Choroid plexus epithelial cell (primary cell): ENCODE results near the gene STAU1.
"Not testable (repeated sequence)": the region's sequence is repeated elsewhere in the genome, so short reads cannot be mapped to it uniquely, and the experiment has no call there.

Experiments
- DNase-seq: peaks from one replicate; pipeline ENCODE4 v3.0.0-alpha.2; 2010; ENCODE audit warnings: low read depth
- H3K4me3 ChIP-seq: 2 replicates; pipeline ENCODE4 v1.5.1; 2011; ENCODE audit warnings: low read depth, mild to moderate bottlenecking, control low read depth, low read length, moderate library complexity
- TF ChIP-seq, protein P1 (sequence below): conservative IDR thresholded peaks from 2 replicates; pipeline ENCODE4 v1.5.1; 2011; ENCODE audit warnings: low read depth, mild to moderate bottlenecking, control low read depth, inconsistent platforms, low read length, moderate library complexity

The STAU1 gene

DNA sequence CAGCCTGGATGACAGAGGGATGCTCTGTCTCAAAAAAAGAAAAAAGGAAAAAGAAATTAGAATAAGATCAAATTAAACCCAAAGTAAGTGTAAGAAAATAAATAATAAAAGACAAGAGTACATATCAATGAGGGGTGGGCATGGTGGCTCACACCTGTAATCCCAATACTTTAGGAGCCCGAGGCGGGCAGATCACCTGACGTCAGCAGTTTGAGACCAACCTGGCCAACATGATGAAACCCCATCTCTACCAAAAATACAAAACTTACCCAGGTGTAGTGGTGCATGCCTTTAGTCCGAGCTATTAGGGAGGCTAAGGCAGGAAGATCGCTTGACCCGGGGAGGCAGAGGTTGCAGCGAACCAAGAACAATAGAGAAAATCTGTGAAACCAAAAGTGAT is 14.9 kb upstream of the STAU1 start:
- no peak overlapping the region for H3K4me3 ChIP-seq
- TF ChIP-seq, protein P1, sequence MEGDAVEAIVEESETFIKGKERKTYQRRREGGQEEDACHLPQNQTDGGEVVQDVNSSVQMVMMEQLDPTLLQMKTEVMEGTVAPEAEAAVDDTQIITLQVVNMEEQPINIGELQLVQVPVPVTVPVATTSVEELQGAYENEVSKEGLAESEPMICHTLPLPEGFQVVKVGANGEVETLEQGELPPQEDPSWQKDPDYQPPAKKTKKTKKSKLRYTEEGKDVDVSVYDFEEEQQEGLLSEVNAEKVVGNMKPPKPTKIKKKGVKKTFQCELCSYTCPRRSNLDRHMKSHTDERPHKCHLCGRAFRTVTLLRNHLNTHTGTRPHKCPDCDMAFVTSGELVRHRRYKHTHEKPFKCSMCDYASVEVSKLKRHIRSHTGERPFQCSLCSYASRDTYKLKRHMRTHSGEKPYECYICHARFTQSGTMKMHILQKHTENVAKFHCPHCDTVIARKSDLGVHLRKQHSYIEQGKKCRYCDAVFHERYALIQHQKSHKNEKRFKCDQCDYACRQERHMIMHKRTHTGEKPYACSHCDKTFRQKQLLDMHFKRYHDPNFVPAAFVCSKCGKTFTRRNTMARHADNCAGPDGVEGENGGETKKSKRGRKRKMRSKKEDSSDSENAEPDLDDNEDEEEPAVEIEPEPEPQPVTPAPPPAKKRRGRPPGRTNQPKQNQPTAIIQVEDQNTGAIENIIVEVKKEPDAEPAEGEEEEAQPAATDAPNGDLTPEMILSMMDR: no peak
- no peak for DNase-seq

DNA sequence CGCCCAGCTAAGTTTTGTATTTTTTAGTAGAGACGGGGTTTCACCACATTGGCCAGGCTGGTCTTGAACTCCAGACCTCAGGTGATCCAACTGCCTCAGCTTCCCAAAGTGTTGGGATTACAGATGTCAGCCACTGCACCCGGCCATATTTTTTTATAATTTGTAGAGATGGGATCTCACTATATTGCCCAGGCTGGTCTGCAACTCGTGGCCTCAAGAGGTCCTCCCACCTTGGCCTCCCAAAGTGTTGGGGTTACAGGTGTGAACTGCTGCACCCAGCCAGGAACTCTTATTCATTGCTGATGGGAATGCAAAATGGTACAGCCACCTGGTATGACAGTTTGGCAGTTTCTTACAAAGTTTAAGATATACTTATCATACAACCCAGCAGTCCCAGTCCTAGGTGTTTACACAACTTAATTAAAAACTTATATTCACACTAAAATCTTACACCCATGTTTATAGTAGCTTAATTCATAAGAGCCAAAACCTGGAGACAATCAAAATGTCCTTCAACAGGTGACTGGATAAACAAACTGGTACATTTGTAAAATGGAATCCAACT is 11.7 kb upstream of the STAU1 start:
- H3K4me3 ChIP-seq: no peak overlapping the region
- TF ChIP-seq, protein P1: no peak
- DNase-seq: no peak

DNA sequence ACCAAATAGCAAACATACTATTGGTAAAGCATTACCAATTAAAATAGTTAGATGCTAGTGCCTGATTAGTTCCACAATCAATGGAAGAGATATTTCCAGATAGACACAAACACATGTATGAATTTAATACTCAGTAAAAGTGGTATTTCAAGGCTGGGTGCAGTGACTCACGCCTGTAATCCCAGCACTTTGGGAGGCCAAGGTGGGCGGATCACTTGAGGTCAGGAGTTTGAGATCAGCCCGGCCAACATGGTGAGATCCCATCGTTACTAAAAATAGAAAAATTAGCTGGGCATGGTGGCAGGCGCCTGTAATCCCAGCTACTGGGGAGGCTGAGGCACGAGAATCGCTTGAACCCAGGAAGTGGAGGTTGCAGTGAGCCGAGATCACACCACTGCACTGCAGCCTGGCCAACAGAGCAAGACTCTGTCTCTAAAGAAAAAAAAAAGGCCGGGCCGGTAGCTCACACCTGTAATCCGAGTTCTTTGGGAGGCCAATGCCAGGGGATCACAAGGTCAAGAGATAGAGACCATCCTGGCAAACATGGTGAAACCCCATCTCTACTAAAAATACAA is 4.9 kb upstream of the STAU1 start:
- not testable (repeated sequence) for H3K4me3 ChIP-seq, DNase-seq

DNA sequence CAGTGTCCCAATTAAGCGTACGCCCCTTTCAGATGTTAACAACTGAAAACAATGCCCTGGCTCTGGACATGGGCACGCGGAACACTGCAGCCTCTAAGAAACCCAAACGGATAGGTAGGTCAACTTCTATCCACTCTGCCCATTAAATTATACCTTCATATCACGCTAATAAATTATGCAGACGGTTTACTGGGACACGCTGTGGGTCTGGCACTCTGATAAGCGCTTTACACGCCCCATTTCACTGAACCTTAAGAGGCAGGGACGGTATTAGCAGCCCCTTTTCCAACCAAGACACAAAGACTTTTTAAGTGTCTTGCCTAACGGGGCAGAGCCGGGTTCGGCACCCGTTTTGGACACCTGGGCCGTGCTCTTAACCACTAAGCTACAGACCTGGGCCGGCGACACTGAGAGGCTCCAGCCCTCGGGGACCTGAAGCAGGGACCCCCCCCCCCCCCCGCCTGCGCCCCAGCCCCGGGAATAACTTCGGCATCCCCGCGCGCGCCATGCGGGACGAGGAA is 744 bp downstream of the STAU1 start:
- TF ChIP-seq, protein P1: no peak
- H3K4me3 ChIP-seq: peak overlapping the region; percentile 76
- peak; percentile 18 for DNase-seq

DNA sequence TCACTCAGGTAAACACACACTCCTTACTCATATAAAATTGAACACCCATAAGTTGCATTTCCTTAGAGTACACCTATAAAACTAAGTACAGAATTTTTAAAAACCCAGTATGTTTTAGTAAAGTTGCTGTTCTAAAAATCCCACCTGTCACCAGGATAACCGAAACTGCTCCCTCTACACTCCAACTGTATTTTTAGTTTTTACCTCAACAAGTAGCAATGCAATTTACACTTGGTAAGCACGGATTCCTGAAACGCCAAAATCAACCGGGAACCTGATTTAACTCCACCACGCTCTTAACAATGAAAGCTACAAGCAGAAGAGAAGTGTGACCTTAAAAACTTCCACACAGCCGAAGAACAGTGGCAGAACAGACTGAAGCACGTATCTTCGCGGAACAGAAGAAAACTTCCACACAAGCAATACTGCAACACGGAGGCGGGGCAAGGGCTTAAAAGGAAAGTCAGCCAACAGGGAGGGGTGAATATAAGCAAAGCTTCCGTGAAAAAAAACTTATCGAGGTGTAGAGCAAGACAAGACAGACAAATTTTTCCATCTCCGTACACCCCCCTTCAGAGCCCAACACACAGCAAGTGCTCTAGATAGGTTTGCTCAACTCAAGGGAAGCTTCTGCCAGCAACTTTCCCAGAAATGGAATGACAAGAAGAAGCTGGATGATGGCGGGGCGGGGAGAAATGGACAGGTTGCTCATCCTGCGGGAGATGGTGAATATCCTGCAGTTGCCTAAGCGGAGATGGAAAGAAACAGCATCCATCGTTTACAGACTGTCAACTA is 1.4 kb downstream of the STAU1 start:
- H3K4me3 ChIP-seq: peak overlapping the region; percentile 76
- DNase-seq: peak; percentile 76

DNA sequence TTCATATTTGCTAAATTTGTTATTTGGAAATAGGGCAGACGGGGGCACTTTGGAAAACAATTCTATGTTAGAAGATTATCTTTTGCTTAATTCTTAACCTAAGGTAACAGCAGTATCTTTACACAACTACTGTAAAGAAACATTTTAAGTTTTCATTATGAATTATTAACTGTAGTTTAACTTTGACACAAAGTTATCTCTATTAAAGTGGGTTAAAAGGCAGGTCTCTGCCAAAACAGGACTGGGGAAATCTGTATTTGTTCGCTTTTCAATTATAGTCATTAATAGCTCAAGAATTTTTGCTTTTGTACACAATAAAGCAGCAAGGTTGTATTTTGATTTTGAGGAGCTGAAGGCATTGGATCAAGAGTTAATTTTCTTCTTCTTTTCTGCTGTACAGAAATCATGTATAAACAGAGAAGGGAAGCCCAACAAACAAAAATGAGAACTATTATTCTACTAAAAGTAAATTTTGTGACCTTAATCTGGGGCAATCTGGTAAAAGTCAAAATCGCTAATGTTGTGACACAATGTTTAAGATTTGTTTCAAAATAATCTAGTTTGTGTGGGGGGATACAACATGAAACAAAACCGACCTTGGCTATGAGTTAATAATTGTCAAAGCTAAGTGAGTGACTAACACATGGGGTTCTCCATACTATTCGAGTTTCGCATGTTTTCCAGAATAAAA is 2.9 kb downstream of the STAU1 start:
- DNase-seq: no peak
- no peak overlapping the region for H3K4me3 ChIP-seq
- TF ChIP-seq, protein P1: no peak

More for the DNA sequence above, 1.4 kb downstream of the STAU1 start:
- TF ChIP-seq, protein P1: peak; percentile 24

DNA sequence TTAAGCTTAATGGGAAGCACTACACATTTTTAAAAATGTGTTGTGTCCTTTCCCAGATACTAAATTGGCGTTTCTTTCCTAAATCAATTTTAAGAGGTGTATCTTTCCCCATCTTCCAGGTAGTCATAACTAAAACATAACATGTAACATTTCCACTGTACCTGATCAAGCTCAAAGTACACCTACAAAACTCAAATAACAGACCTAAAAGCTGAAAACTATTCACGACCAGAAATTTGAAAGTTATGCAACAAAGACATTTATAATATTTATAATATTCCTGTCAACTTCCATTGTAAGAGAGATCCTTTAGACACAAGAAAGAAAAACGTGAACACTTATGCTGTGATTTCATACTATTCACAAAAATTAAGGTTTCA is 3.5 kb downstream of the STAU1 start:
- no peak for DNase-seq
- TF ChIP-seq, protein P1: no peak
- no peak overlapping the region for H3K4me3 ChIP-seq

DNA sequence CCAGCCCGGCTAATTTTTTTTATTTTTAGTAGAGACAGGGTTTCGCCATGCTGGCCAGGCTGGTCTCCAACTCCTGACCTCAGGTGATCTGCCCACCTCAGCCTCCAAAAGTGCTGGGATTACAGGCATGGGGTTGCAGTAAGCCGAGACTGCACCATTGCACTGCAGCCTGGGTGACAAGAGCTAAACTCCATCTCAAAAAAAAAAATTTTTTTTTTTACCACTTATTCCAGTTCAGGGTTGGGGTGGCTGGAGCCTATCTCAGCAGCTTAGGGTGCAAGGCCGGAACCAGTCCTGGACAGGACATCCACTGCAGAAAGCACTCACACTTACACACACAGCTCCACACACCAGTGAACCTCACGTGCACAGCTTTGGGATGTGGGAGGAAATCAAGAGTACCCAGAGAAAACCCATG is 4.0 kb downstream of the STAU1 start:
- DNase-seq: not testable (repeated sequence)

More for the DNA sequence above, 4.0 kb downstream of the STAU1 start:
- H3K4me3 ChIP-seq: not testable (repeated sequence)
